GM13977 (cell line): ENCODE results near the gene LYSMD2.

ENCODE experiments used
- DNase-seq: peaks from one replicate; pipeline ENCODE4 v3.0.0; 2012; ENCODE audit warnings: low spot score
- in situ Hi-C: fragments of 300-500 bp; cut with MboI; formaldehyde crosslinking; loops from one replicate; pipeline ENCODE4 v1.12.0; 2022; ENCODE audit warnings: low sequenced_read_pairs, low pct_unique_long_range_greater_than_20kb, mixed read lengths, inconsistent platforms; ENCODE audit not compliant: unreplicated experiment
- TF ChIP-seq, protein P1 (sequence below): IDR thresholded peaks from 2 replicates; pipeline ENCODE4 v1.5.1; 2012; ENCODE audit warnings: mild to moderate bottlenecking, control low read depth; ENCODE audit not compliant: insufficient read depth; ENCODE audit errors: extremely low read depth, missing control alignments

The LYSMD2 gene

DNA sequence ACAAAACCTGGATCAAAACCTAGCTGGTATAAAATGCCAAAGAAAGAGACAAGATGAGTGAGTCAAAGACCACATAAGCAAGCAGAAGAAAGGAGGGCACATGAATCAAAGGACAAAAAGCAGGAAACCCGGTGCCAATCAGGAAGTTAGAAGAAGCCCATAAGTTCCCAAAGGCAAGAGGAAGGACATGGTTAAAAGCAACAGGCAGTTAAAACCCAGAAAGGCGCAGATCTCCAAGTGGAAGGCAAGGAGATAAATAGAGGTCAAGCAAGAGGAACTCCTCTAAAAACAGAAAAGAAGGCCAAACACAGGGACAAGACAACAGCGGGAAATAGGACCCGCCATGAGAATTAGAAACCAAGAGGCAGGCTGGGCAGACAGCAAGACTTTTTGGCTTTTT, 18.3 kb upstream of the LYSMD2 start:
- TF ChIP-seq, protein P1, sequence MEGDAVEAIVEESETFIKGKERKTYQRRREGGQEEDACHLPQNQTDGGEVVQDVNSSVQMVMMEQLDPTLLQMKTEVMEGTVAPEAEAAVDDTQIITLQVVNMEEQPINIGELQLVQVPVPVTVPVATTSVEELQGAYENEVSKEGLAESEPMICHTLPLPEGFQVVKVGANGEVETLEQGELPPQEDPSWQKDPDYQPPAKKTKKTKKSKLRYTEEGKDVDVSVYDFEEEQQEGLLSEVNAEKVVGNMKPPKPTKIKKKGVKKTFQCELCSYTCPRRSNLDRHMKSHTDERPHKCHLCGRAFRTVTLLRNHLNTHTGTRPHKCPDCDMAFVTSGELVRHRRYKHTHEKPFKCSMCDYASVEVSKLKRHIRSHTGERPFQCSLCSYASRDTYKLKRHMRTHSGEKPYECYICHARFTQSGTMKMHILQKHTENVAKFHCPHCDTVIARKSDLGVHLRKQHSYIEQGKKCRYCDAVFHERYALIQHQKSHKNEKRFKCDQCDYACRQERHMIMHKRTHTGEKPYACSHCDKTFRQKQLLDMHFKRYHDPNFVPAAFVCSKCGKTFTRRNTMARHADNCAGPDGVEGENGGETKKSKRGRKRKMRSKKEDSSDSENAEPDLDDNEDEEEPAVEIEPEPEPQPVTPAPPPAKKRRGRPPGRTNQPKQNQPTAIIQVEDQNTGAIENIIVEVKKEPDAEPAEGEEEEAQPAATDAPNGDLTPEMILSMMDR: no peak
- in situ Hi-C loops: no loop called here
- DNase-seq: no peak

DNA sequence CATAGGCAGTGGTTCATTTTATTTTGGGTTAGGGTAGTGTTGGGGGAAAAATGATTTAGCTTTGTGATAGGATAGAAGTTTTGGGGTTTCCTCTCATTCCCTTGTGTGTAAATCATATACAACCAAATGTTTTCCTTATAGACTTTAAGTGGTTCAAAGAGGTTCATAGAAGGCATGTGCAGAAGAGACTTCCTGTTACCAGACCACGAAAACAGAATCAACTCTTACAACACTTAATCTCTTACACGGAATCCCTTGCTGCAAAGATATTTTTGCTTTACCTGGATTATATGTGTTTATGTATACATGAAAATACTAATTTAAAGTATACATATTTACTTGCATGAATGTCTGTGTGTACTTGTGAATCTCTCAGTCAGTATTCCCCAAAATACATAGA, 16.8 kb upstream of the LYSMD2 start:
- TF ChIP-seq, protein P1: no peak
- in situ Hi-C loops: no loop called here

DNA sequence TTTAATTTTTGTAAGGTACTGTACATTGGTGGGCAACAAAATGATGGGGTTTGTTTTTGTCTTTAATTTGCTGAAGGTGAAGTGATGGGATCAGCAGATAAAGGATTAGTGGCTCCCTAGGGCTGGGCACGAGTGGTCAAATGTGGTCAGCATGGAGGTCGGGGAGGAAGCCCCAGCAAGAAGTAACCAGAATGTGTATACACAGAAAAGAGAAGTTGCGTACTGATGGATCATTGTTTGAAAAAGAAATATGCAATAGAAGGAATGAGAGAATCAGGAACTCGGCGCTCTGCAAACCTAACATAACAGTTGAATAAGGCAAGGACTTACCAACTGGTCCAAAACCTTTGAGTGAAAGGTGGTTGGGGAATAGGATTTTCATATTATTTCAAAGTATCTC, 15.4 kb upstream of the LYSMD2 start:
- in situ Hi-C loops: no loop called here
- DNase-seq: no peak
- TF ChIP-seq, protein P1: no peak

More for the DNA sequence above, 16.8 kb upstream of the LYSMD2 start:
- DNase-seq: no peak

DNA sequence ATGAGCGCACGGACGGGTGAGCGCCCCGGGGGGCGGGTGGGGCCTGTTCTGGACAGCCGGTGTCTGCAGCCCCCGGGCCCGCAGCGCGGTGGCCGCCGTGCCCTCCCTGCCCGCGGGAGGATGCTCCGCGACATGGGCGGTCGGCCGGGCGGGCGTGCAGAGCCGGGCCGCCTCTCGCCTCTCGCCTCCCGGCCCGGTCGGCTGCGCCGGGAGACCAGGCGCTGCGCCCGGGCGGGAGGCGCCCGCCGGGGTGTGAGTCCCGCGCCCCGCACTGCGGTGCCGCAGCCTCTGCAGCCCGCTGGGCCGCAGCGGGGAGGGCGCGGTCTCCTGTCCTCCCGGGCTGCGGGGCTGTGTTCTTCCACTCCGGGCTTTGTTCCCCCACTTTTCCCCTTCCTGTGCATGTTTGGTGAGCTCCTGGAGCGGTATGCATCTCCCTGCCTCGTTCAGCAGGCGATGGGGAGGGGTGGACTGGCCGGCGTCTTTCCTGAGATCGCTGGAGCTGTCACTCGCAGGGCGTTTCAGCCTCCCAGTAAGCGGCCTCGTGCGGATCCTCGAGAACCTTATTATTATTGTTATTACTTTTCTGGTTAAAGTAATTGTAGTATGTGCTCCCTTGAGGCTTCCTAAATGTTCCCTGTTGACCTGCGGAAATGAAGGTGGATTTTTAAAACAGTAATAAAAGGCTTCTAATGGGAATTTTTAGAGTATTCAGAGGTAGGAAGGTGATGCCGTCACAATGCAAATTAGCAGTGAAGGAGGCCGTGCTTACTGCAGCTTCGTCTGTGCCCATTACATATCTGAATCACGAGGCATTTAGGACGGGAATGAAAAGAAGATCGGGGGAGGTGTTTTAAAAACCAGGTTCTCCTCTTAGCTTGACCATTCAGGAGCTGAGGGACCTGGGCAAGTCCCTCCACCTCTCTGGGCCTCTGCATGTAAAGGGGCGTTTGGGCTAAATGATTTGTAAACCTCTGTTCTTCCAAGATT, 14.5 kb upstream of the LYSMD2 start:
- DNase-seq: peak; percentile 53
- TF ChIP-seq, protein P1: no peak
- in situ Hi-C loops: no loop called here

DNA sequence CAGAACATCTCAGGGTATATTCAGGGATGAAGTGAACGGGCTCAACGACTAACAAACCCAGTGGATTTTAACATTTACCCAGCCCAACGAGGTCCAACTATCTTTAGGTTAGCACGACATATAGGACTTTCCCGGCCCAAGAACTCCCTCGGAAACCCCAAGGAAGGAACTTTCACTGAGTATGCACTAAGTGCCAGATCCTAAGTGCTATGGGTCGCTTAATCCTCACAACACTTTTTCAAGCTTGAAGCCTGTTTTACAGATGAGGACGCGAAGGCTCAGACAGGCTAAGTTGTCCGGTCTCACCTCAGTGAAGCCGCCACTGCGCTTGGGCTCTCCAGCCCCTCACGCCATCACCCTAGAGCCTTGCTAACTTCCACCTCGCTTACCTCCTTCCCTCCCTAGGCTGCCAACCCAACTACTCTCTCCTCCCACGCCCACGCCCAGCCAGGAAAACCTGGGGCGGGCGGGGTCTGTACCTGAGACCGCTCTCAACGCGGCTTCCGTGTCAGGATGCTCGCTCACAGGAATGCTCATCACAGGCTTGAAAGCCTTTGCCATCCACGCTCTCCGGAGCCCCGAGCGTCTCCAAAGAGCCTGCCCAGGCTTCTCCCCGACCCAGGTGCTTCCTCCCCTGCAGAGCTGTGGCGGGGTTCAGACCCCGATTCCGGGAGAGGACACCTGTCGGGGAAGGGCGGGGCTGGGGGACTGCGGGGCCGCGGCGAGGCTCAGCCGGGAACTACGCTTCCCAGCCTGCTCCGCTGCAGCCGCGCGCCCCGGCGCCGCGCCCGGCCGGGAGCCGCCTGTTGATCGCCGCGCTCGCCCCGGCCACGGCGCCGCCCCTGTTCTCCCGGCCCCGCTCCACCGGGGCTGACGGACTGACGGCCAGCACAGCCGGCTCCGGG, 13.6 kb upstream of the LYSMD2 start, which contains the start of gene TMOD2:
Gene TMOD2 (plus strand): TSS at position 806 of the 905 bp plus-strand sequence. CDS start 14,845 bp downstream, outside the sequence.
- in situ Hi-C loops: no loop called here
- TF ChIP-seq, protein P1: no peak
- DNase-seq: peak; percentile 78

DNA sequence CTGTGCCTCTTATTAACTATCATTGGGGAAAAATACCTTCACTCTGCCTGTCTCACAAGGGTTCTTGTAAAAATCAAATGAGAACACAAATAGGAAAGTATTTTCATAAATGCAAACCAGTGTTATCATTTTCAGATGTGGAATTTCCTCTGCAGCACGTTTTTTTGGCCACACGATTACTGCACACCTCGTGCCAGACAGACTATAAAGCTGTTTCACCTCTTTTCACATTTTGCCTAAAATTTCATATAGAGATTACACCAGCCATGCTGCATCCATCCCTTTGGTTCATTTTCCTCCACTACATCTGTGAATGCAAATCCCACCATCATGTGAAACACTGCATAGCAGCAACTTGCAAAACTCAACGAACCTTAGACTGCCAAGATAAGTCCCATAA, 12.7 kb upstream of the LYSMD2 start:
- TF ChIP-seq, protein P1: no peak
- no peak for DNase-seq
- in situ Hi-C loops: no loop called here
